HepG2 (cell line): ENCODE measurements around the gene SRR. TPM values are rescaled to one million over a fixed set of nuclear protein-coding genes. Genes with fewer than 3 reads are reported as not detected.

ENCODE experiments used
- KMT2A ChIP-seq: sonication (generic); formaldehyde crosslinking; IDR thresholded peaks from 2 replicates; pipeline ENCODE4 v1.4.0; 2020; ENCODE audit warnings: missing genetic modification reagents
- MXD1 ChIP-seq: sonication (generic); formaldehyde crosslinking; IDR thresholded peaks from 2 replicates; pipeline ENCODE4 v1.4.0; 2020; ENCODE audit warnings: mild to moderate bottlenecking, missing genetic modification reagents
- PHF8 ChIP-seq: sonication (generic); formaldehyde crosslinking; IDR thresholded peaks from 2 replicates; pipeline ENCODE4 v1.5.0; 2020; ENCODE audit warnings: missing genetic modification reagents
- RFX1 ChIP-seq: fragments of 450-650 bp; IDR thresholded peaks from 2 replicates; pipeline ENCODE4 v1.6.1; 2017
- SALL1 ChIP-seq: sonication (generic); formaldehyde crosslinking; IDR thresholded peaks from 2 replicates; pipeline ENCODE4 v1.8.0; 2022; ENCODE audit warnings: mild to moderate bottlenecking, missing genetic modification reagents
- SP2 ChIP-seq: sonication (generic); formaldehyde crosslinking; IDR thresholded peaks from 2 replicates; pipeline ENCODE4 v1.5.1; 2020; ENCODE audit warnings: mild to moderate bottlenecking, missing genetic modification reagents
- SP5 ChIP-seq: IDR thresholded peaks from 2 replicates; pipeline ENCODE4 v1.6.1; 2016; ENCODE audit warnings: low read depth, borderline replicate concordance
- TEAD2 ChIP-seq: sonication (generic); formaldehyde crosslinking; IDR thresholded peaks from 2 replicates; pipeline ENCODE4 v1.9.0; 2021; ENCODE audit warnings: missing genetic modification reagents
- TP53 ChIP-seq: sonication (generic); formaldehyde crosslinking; conservative IDR thresholded peaks from 2 replicates; pipeline ENCODE4 v1.4.0; 2020; ENCODE audit warnings: missing genetic modification reagents
- TRAFD1 ChIP-seq: sonication (generic); formaldehyde crosslinking; IDR thresholded peaks from 2 replicates; pipeline ENCODE4 v1.5.1; 2020; ENCODE audit warnings: missing genetic modification reagents, mild to moderate bottlenecking, borderline replicate concordance
- ZHX2 ChIP-seq, 2 experiments: sonication (generic) in 1 of 2; formaldehyde crosslinking in 1 of 2; IDR thresholded peaks; 2 replicates each; pipeline versions ENCODE4 v1.6.1 to v1.9.0; 2014 to 2022; ENCODE audit warnings: antibody characterized with exemption in 1 of 2, borderline replicate concordance in 1 of 2, inconsistent platforms in 1 of 2, low read depth in 1 of 2, missing genetic modification reagents in 1 of 2
- ZKSCAN5 ChIP-seq: sonication (generic); formaldehyde crosslinking; IDR thresholded peaks from 2 replicates; pipeline ENCODE4 v1.5.1; 2020; ENCODE audit warnings: mild to moderate bottlenecking, missing genetic modification reagents
- ZNF282 ChIP-seq: fragments of 450-650 bp; IDR thresholded peaks from 2 replicates; pipeline ENCODE4 v1.6.1; 2018; ENCODE audit not compliant: partially characterized antibody
- ZNF563 ChIP-seq: sonication (generic); formaldehyde crosslinking; IDR thresholded peaks from 2 replicates; pipeline ENCODE4 v1.8.0; 2022; ENCODE audit warnings: mild to moderate bottlenecking, moderate library complexity, missing genetic modification reagents
- ZNF629 ChIP-seq: sonication (generic); formaldehyde crosslinking; conservative IDR thresholded peaks from 2 replicates; pipeline ENCODE4 v1.5.0; 2020; ENCODE audit warnings: missing genetic modification reagents
- polyA plus RNA-seq, 8 experiments: library from polyadenylated mRNA; depleted of rRNA in 3 of 8; stranded (reverse) in 7 of 8; unstranded in 1 of 8; fragments of >200 nt; fragmentation: Illumina TruSeq in 4 of 8; extraction: Trizol in 4 of 8; gene quantifications; 2 replicates each; pipeline versions ENCODE4 v1.2.1 to v1.2.3, GENCODE V29; 2011 to 2016; ENCODE audit warnings: low read depth in 4 of 8, missing spikeins in 1 of 8, mixed read lengths in 1 of 8; ENCODE audit not compliant: insufficient read depth in 1 of 8
- total RNA-seq, 5 experiments: library from RNA; depleted of rRNA; stranded (reverse); fragments of >200 nt; fragmentation: Illumina TruSeq; extraction: Trizol; gene quantifications; 2 replicates each; pipeline ENCODE4 v1.2.3, GENCODE V29; 2016; ENCODE audit warnings: low read depth in 1 of 5
- TF ChIP-seq, protein P1 (sequence below): sonication (generic); formaldehyde crosslinking; IDR thresholded peaks from 2 replicates; pipeline ENCODE4 v1.4.0; 2020; ENCODE audit warnings: missing genetic modification reagents, borderline replicate concordance

Gene SRR
- total and polyA plus RNA-seq, 2 of the 13 experiments (the other 11 are each of a cell fraction or from before 2014, with no cell fraction given) = 3.6 to 7.8 TPM

- TF ChIP-seq SP5 (CRISPR knock-in tag) (no peak), ZNF282 (no peak), TP53 (CRISPR knock-in tag) (no peak), PHF8 (CRISPR knock-in tag) (no peak), ZKSCAN5 (CRISPR knock-in tag) (no peak), SALL1 (CRISPR knock-in tag) (peak; percentile 51), ZHX2 (IDR thresholded peaks at IDR 0.05; ENCODE audit: low read depth) (no peak), ZHX2 (CRISPR knock-in tag; IDR thresholded peaks at IDR 0.05; ENCODE audit: borderline replicate concordance) (no peak), SP2 (CRISPR knock-in tag) (peak; percentile 56), TRAFD1 (no peak), KMT2A (CRISPR knock-in tag) (peak; percentile 41; the same call in 1 of the 2 replicates), TEAD2 (CRISPR knock-in tag) (no peak), MXD1 (no peak), ZNF629 (CRISPR knock-in tag) (0 out of 2 replicates have a peak, but pooled peaks have one; percentile 18), ZNF563 (CRISPR knock-in tag) (no peak), RFX1 (peak; percentile 42; the same call in 1 of the 2 replicates)
- TF ChIP-seq, protein P1, sequence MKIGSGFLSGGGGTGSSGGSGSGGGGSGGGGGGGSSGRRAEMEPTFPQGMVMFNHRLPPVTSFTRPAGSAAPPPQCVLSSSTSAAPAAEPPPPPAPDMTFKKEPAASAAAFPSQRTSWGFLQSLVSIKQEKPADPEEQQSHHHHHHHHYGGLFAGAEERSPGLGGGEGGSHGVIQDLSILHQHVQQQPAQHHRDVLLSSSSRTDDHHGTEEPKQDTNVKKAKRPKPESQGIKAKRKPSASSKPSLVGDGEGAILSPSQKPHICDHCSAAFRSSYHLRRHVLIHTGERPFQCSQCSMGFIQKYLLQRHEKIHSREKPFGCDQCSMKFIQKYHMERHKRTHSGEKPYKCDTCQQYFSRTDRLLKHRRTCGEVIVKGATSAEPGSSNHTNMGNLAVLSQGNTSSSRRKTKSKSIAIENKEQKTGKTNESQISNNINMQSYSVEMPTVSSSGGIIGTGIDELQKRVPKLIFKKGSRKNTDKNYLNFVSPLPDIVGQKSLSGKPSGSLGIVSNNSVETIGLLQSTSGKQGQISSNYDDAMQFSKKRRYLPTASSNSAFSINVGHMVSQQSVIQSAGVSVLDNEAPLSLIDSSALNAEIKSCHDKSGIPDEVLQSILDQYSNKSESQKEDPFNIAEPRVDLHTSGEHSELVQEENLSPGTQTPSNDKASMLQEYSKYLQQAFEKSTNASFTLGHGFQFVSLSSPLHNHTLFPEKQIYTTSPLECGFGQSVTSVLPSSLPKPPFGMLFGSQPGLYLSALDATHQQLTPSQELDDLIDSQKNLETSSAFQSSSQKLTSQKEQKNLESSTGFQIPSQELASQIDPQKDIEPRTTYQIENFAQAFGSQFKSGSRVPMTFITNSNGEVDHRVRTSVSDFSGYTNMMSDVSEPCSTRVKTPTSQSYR (CRISPR knock-in tag) = peak; percentile 85
Observed at GRCh38 chr17:2347805-2348685, 44.3 kb downstream of the SRR start (continued).
